Muscle of leg (tissue), 11 donors: ENCODE measurements around the gene SSBP3. TPM values are rescaled to one million over a fixed set of nuclear protein-coding genes. Genes with fewer than 3 reads are reported as not detected.
"Not testable (repeated sequence)": the region's sequence is repeated elsewhere in the genome, so short reads cannot be mapped to it uniquely, and the experiment has no call there.

Source experiments
- DNase-seq: peaks from one replicate; pipeline ENCODE4 v3.0.0; 2013
- H3K27ac ChIP-seq: one replicate; pipeline ENCODE4 v1.5.1; 2013; ENCODE audit warnings: mild to moderate bottlenecking, low read length, control low read depth
- H3K27me3 ChIP-seq: one replicate; pipeline ENCODE4 v1.6.1; 2013; ENCODE audit warnings: low read length; ENCODE audit not compliant: control insufficient read depth, insufficient read depth
- H3K36me3 ChIP-seq: one replicate; pipeline ENCODE4 v1.6.1; 2013; ENCODE audit warnings: low read length; ENCODE audit not compliant: control insufficient read depth, insufficient read depth
- H3K4me1 ChIP-seq: one replicate; pipeline ENCODE4 v1.6.1; 2013; ENCODE audit warnings: low read length; ENCODE audit not compliant: control insufficient read depth, insufficient read depth
- H3K4me3 ChIP-seq: one replicate; pipeline ENCODE4 v1.5.1; 2013; ENCODE audit warnings: low read length, control low read depth
- H3K9me3 ChIP-seq: replicated peaks from 2 replicates; pipeline ENCODE4 v1.6.1; 2013; ENCODE audit warnings: low read depth, low read length; ENCODE audit not compliant: control insufficient read depth
- WGBS: methylation state at CpG from one replicate; pipeline ENCODE4 v1.1.5; 2013; ENCODE audit warnings: missing lambda C conversion rate; ENCODE audit not compliant: insufficient coverage; 5-methylcytosine and 5-hydroxymethylcytosine counted together
- polyA plus RNA-seq, 8 donors: library from polyadenylated mRNA; unstranded; fragments of 120-200 nt; gene quantifications; one replicate each; pipeline versions ENCODE4 v1.2.1 to v1.2.3, GENCODE V29; 2013; ENCODE audit warnings: inconsistent platforms in 1 of 8, low replicate concordance in 1 of 8; ENCODE audit not compliant: insufficient read length in 8 of 8, insufficient read depth in 1 of 8
- total RNA-seq: library from RNA; stranded (reverse); fragments of 120-200 nt; gene quantifications from one replicate; pipeline ENCODE4 v1.2.4, GENCODE V29; 2013

Gene SSBP3
- total and polyA plus RNA-seq, 9 donors, result 14.9 to 63.8 (median 54.2) TPM

DNA sequence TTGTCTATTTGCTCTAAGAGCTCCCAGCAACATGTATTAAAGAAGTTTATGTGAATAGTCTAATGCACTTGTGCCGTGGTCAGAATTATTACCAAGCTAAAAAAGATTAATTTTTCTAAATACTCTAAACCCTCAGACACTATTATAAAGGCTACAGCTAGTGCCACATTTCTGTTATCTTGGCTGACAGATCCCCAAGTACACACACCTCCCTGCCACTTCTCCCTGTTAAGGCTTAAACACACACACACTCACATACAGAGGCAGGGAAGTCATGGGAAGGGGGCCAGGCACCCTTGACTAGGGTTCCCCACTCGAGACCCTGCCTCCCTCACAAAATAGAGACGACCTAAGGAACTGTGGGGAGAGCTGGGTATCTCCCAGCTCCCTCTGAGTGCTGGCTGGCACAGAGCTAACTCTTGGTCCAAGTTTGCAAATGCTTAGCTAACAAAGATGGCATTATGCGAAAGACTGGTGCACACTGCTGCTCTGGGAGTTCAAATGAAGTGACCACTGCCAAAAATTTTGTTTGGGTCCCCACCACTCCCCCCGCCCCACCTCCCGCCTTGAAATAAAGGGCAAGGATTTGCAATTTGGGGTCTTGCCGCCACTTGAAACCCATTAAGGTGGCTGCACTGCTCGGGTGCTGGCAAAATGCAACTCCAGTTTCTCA lies 9.8 kb downstream of the SSBP3 start:
- H3K27ac ChIP-seq, result peak overlapping the region; percentile 78

DNA sequence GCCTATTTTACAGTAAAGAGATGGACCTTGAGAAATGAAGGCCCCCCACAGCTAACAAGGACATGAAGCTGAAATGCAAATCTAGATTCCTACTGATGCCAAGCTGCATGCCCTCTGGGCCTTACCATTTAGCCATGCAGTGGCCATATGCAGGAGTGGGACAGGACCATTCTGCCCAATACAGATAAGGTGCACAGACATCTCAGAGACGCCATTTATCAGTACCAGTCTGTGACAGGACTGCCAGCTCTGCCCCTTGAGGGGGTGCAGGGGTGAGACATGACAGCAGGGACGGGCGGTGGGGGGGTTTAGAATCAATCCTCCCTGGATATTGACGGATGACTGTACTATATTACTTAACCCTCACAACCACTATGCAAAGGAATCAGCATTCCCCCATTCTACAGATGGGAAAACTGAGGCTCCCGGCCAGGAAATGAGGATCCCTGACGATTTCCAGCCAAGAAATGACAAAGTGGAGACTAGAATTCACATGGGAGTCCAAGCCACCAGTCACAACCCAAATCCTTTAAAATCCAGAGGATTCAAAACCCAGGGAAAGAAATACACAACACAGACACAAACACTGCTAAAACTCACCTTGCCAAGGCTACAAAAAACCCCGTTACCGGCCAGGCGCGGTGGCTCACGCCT lies 10.8 kb downstream of the SSBP3 start:
- Histone ChIP-seq H3K36me3 (peaks cover 66% of the 10 kb centered on the region), H3K9me3 (no peaks in the 10 kb centered on the region), H3K27me3 (no peaks in the 10 kb centered on the region), H3K4me3 (no peak overlapping the region), H3K4me1 (peaks cover 58% of the 10 kb centered on the region), H3K27ac (no peak overlapping the region)
- no peak for DNase-seq
- WGBS, result 82% methylated on average over 6 of the region's 11 CpGs

More for the DNA sequence above, 9.8 kb downstream of the SSBP3 start:
- no peak for DNase-seq
- H3K4me1 ChIP-seq, result peaks cover 50% of the 10 kb centered on the region
- H3K36me3 ChIP-seq, result peaks cover 71% of the 10 kb centered on the region
- H3K27me3 ChIP-seq, result no peaks in the 10 kb centered on the region
- H3K4me3 ChIP-seq, result no peak overlapping the region
- no peaks in the 10 kb centered on the region for H3K9me3 ChIP-seq
- WGBS, result 73% methylated on average over 4 of the region's 8 CpGs

DNA sequence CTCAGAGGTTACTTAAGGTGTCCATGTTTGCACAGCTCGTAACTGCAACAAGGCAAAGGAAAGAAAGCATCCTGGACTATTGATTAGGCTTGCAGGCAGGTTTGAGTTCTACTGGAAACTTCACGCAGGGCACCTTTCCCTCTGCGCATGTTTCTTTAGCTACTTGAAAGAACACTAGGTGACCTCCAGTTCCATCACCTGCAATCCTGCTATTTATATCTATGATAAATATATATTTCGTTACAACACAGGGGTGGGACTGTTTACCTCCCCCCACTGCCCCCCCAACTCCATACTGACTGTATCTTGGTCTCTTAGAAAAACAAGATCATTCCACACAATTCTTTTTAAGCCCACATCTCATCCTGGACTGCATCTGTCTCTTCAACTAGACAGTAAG lies 12.1 kb downstream of the SSBP3 start:
- Histone ChIP-seq H3K9me3 (no peaks in the 10 kb centered on the region), H3K36me3 (peaks cover 63% of the 10 kb centered on the region), H3K4me1 (peaks cover 59% of the 10 kb centered on the region), H3K27ac (no peak overlapping the region), H3K27me3 (no peaks in the 10 kb centered on the region), H3K4me3 (no peak overlapping the region)
- DNase-seq, result no peak
- WGBS, result 100% methylated on average over 2 of the region's 4 CpGs

DNA sequence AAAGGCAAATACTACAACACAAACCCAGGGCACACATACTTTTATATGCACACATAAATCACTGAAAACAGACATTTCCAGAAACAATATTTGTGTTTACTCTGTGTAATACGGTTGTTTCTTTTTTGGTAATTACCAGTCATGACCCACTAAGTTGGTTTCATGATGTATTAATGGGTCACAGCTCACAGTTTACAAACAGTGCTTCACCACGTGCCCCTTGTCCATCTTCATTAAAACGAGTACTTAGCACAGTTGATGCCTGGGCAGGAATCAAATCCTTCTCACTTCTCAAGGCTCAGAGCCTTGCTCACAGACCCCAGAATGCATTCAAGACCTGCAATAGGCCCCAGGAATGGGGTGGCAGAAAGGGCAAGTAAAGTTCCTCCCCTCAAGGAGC lies 13.8 kb downstream of the SSBP3 start:
- H3K9me3 ChIP-seq, result no peaks in the 10 kb centered on the region
- DNase-seq, result no peak
- no peak overlapping the region for H3K27ac ChIP-seq
- peaks cover 51% of the 10 kb centered on the region for H3K36me3 ChIP-seq
- no CpG with 5 or more reads among the region's 3 CpGs for WGBS
- H3K4me1 ChIP-seq, result peaks cover 48% of the 10 kb centered on the region
- no peaks in the 10 kb centered on the region for H3K27me3 ChIP-seq
- no peak overlapping the region for H3K4me3 ChIP-seq

DNA sequence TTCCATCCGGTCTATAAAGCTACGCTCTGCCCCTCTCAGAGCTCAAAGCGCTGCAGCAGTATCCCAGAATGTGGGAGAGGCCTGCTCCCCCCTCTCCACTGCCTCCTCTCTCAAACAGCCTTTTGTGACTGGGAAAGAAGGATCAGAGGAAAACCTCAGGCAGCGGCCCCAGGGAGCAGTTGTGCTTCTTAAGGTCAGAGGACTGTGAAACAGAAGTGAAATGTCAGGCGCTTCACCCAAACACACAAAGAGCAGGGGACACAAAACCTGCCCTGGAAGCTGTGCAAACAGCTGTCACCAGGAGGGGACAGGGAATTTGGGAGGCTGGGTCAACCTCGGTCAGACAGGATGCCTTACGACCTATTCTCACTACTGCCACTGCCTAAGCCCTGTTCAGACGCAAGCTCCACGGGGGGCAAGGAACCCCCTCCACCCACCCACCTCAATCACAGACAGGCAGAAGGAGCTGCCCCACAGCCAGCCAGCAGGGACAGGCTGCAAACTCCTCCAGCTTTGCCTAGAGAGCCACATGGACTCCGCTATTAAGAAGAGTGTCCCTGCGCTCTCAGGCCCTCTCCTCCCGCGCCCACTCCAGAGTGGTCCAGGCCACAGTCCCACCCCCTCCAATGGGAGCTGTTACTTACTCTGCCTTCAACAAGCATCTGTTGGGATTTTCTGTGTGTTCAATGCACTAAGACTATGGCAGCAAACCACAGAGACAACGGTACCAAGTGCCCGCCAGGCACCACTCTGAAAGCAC lies 14.6 kb downstream of the SSBP3 start:
- Histone ChIP-seq H3K4me1 (peaks cover 44% of the 10 kb centered on the region), H3K36me3 (peaks cover 46% of the 10 kb centered on the region), H3K27me3 (no peaks in the 10 kb centered on the region), H3K9me3 (no peaks in the 10 kb centered on the region), H3K4me3 (no peak overlapping the region), H3K27ac (no peak overlapping the region)
- no peak for DNase-seq
- 66% methylated on average over 6 of the region's 15 CpGs for WGBS

DNA sequence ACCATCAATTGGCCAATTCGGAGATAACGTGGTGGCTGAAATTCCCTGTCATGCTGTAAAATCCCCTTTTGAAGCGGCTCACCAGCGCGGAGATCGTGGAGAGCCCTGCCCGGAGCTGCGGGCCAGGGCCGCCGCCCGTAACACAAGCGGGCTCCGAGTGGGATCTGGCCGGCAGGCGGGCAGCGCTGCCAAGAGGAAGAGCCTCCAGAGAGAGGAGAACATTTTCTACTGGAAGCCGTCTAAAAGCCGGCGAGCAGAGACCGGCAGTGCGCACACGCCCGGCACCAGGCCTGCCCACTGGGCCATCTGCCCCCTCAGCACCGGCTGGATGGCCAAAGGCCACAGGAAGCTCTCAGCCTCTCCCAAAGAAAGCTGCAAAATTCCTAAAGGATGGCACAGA lies 15.5 kb downstream of the SSBP3 start:
- WGBS, result 65% methylated on average over 22 of the region's 24 CpGs
- Histone ChIP-seq H3K27ac (peak overlapping the region; percentile 13), H3K27me3 (no peaks in the 10 kb centered on the region), H3K9me3 (no peaks in the 10 kb centered on the region), H3K36me3 (peaks cover 45% of the 10 kb centered on the region), H3K4me1 (peaks cover 38% of the 10 kb centered on the region), H3K4me3 (no peak overlapping the region)
- peak; percentile 47 for DNase-seq

DNA sequence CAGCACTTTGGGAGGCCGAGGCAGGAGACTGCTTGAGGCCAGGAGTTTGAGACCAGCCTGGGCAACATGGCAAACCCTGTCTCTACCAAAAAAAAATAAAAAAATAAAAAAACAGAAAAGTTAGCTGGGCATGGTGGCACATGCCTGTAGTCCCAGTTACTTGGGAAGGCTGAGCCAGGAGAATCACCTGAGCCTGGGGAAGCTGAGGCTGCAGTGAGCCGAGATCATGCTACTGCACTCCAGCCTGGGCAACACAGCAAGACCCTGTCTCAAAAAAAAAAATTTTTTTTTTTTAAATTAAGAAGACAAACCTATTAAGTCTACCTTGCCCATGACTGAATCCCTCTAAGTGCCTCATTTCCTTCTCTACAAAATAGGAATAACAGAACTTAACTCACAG lies 16.6 kb downstream of the SSBP3 start:
- peaks cover 40% of the 10 kb centered on the region for H3K4me1 ChIP-seq
- WGBS, result no CpG with 5 or more reads among the region's 2 CpGs

DNA sequence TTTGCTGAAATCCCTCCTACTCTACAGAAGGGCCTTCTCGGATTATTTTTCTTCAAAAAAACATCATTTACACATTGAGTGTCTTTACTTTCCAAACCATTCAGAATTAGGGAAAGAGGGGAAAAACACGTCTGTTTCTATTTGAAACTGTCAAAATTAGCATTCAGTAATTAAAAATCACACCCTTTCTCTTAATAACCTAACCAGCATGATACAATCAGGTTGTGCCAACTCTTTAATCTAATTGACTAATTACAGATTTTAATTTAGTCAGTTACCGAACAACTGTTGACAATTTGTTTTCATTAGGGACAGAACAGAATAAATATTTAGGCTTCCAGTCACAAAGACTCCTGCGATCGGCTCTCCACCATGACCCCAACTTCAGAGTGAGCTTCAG lies 18.8 kb downstream of the SSBP3 start:
- Histone ChIP-seq H3K36me3 (peaks cover 33% of the 10 kb centered on the region), H3K9me3 (no peaks in the 10 kb centered on the region), H3K27me3 (no peaks in the 10 kb centered on the region), H3K4me3 (no peak overlapping the region), H3K27ac (no peak overlapping the region), H3K4me1 (peaks cover 29% of the 10 kb centered on the region)
- DNase-seq, result no peak
- 65% methylated on average over 2 of the region's 5 CpGs for WGBS

More for the DNA sequence above, 16.6 kb downstream of the SSBP3 start:
- H3K4me3 ChIP-seq, H3K9me3 ChIP-seq, DNase-seq, H3K27me3 ChIP-seq, H3K27ac ChIP-seq: not testable (repeated sequence)
- peaks cover 40% of the 10 kb centered on the region for H3K36me3 ChIP-seq

DNA sequence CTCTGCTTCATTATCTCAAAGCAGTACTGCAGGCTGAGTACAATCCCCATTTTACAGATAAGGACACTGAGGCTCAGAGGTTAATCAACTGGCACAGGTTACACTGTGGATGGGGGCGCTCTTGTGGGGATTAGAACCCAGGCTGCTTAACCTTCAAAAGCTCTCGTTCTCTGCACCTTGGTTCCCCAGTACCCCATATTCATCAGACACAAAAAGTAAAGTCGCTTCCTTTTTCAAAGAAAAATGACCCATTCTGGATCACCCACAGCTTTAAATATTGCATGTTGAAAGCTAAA lies 20.5 kb downstream of the SSBP3 start:
- peaks cover 27% of the 10 kb centered on the region for H3K36me3 ChIP-seq
- DNase-seq, result no peak
- peaks cover 15% of the 10 kb centered on the region for H3K4me1 ChIP-seq
- WGBS, result no CpG with 5 or more reads among the region's 3 CpGs
- H3K9me3 ChIP-seq, result no peaks in the 10 kb centered on the region
- H3K4me3 ChIP-seq, result no peak overlapping the region
- H3K27ac ChIP-seq, result peak overlapping the region; percentile 72
- H3K27me3 ChIP-seq, result no peaks in the 10 kb centered on the region

DNA sequence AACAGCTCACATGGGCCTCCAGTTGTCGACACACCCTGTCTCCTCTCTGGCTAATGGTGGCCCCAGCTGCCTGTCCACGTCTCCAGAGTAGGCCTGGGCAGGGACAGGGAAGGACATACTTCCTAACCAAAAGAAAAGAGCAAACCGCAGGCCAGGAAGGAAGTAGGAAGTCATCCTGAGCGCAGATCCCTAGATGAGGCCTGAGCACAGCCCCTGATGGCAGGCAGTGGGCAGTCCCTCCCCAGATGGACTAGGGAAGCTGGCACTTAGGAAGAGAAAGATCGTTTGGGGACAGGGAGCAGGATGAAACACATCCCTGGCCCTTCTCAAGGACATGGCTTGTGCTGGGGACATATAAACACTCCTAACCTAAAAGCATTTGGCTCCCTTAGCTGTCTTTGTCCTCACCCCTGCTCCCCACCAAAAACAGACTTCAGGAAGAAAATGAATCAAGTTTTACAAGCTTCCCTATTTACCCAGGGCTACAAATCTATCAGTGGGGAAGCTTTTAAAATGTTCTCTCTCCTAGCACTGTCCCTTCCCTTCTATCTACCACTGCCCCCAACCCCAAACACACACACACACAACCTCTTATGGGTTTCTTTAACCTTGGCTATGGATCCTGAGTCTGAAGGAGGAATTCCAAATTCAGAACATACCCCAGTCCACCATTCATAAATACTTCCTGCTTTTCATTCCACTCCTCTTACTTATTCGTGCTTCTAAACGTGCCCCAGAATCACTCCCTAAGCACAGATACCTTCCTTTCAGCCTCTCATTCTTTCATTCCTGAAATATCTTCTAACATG lies 21.1 kb downstream of the SSBP3 start:
- DNase-seq, result peak; percentile 46
- peaks cover 17% of the 10 kb centered on the region for H3K4me1 ChIP-seq
- H3K9me3 ChIP-seq, result no peaks in the 10 kb centered on the region
- peak overlapping the region; percentile 72 for H3K27ac ChIP-seq
- H3K27me3 ChIP-seq, result no peaks in the 10 kb centered on the region
- H3K36me3 ChIP-seq, result peaks cover 29% of the 10 kb centered on the region
- WGBS, result 43% methylated on average over 5 of the region's 7 CpGs
- no peak overlapping the region for H3K4me3 ChIP-seq
